K562 (cell line): ENCODE data around the gene VPS41. TPM values are rescaled to one million over a fixed set of nuclear protein-coding genes. Genes with fewer than 3 reads are reported as not detected.
A peak's percentile ranks its signal among the peaks of the same experiment; 100 is the strongest.

Source experiments
- ARID2 ChIP-seq: fragments of 450-650 bp; IDR thresholded peaks from 2 replicates; pipeline ENCODE4 v1.6.1; 2017; ENCODE audit warnings: antibody characterized with exemption, mild to moderate bottlenecking
- ATF3 ChIP-seq, 2 experiments: fragments of 450-650 bp in 1 of 2; sonication (generic) in 1 of 2; formaldehyde crosslinking in 1 of 2; IDR thresholded peaks in 1 of 2; conservative IDR thresholded peaks in 1 of 2; 2 replicates each; pipeline versions ENCODE4 v1.6.1 to v1.8.1; 2016 to 2023; ENCODE audit warnings: mild to moderate bottlenecking in 2 of 2, moderate library complexity in 2 of 2, inconsistent platforms in 1 of 2, missing genetic modification reagents in 1 of 2
- CEBPB ChIP-seq: fragments of 450-650 bp; IDR thresholded peaks from 2 replicates; pipeline ENCODE4 v1.6.1; 2016; ENCODE audit warnings: missing genetic modification characterization, missing compliant biosample characterization
- CEBPG ChIP-seq, 3 experiments: fragments of 200-800 bp in 1 of 3; sonication (Bioruptor generic) in 1 of 3; sonication (generic) in 1 of 3; formaldehyde crosslinking in 1 of 3; IDR thresholded peaks in 2 of 3; conservative IDR thresholded peaks in 1 of 3; 2 replicates each; pipeline versions ENCODE4 v1.6.1 to v1.8.0; 2016 to 2022; ENCODE audit warnings: missing compliant biosample characterization in 2 of 3, missing genetic modification characterization in 2 of 3, mild to moderate bottlenecking in 1 of 3, missing genetic modification reagents in 1 of 3
- CSDE1 ChIP-seq, 2 experiments: fragments of 450-650 bp; IDR thresholded peaks; 2 replicates each; pipeline ENCODE4 v1.6.1; 2016; ENCODE audit warnings: mild to moderate bottlenecking in 1 of 2
- CTBP1 ChIP-seq: fragments of 450-650 bp; IDR thresholded peaks from 2 replicates; pipeline ENCODE4 v1.6.1; 2016; ENCODE audit warnings: borderline replicate concordance
- DLX4 ChIP-seq: fragments of 250-450 bp; sonication (Bioruptor Pico); IDR thresholded peaks from 2 replicates; pipeline ENCODE4 v1.6.1; 2021; ENCODE audit warnings: mild to moderate bottlenecking
- EZH2 ChIP-seq: IDR thresholded peaks from 2 replicates; pipeline ENCODE4 v1.6.1; 2012; ENCODE audit warnings: low read depth, mild to moderate bottlenecking, inconsistent platforms, low read length, borderline replicate concordance
- FIP1L1 ChIP-seq: fragments of 200-400 bp; formaldehyde crosslinking; IDR thresholded peaks from 2 replicates; pipeline ENCODE4 v1.6.1; 2018; ENCODE audit warnings: mild to moderate bottlenecking, low read depth, low read length; ENCODE audit not compliant: poor library complexity, severe bottlenecking
- HMGXB4 ChIP-seq: sonication (generic); formaldehyde crosslinking; IDR thresholded peaks from 2 replicates; pipeline ENCODE4 v1.8.1; 2023; ENCODE audit warnings: mild to moderate bottlenecking, missing genetic modification reagents
- MAFK ChIP-seq: IDR thresholded peaks from 2 replicates; pipeline ENCODE4 v1.6.1; 2011; ENCODE audit warnings: low read length, improper control_type of control experiment
- MEF2A ChIP-seq: IDR thresholded peaks from 2 replicates; pipeline ENCODE4 v1.6.1; 2011; ENCODE audit warnings: low read depth, mild to moderate bottlenecking, low read length, moderate library complexity; ENCODE audit not compliant: control insufficient read depth
- NONO ChIP-seq, 2 experiments: fragments of 200-400 bp in 1 of 2; fragments of 450-650 bp in 1 of 2; formaldehyde crosslinking in 1 of 2; IDR thresholded peaks; 2 replicates each; pipeline ENCODE4 v1.6.1; 2017; ENCODE audit warnings: low read depth in 2 of 2, mild to moderate bottlenecking in 2 of 2, moderate library complexity in 2 of 2, low read length in 1 of 2
- PHB ChIP-seq: fragments of 250-450 bp; sonication (Bioruptor Pico); IDR thresholded peaks from 2 replicates; pipeline ENCODE4 v1.5.0; 2021
- PRPF4 ChIP-seq: fragments of 200-400 bp; formaldehyde crosslinking; IDR thresholded peaks from one replicate; pipeline ENCODE4 v1.6.1; 2017; ENCODE audit warnings: low read length, low read depth, mild to moderate bottlenecking; ENCODE audit not compliant: insufficient read depth, poor library complexity, severe bottlenecking
- RBM15 ChIP-seq: fragments of 200-400 bp; formaldehyde crosslinking; IDR thresholded peaks from 2 replicates; pipeline ENCODE4 v1.6.1; 2018; ENCODE audit warnings: mild to moderate bottlenecking, low read length, moderate library complexity; ENCODE audit not compliant: insufficient read depth
- TAF15 ChIP-seq: fragments of 200-400 bp; formaldehyde crosslinking; IDR thresholded peaks from 2 replicates; pipeline ENCODE4 v1.6.1; 2017; ENCODE audit warnings: mild to moderate bottlenecking, low read depth, low read length, moderate library complexity
- TBL1XR1 ChIP-seq, 2 experiments: IDR thresholded peaks; 2 replicates each; pipeline ENCODE4 v1.6.1; 2012; ENCODE audit warnings: improper control_type of control experiment in 2 of 2, low read length in 2 of 2, mild to moderate bottlenecking in 1 of 2
- TCFL5 ChIP-seq: fragments of 250-450 bp; sonication (Bioruptor Pico); conservative IDR thresholded peaks from 2 replicates; pipeline ENCODE4 v1.6.1; 2021; ENCODE audit warnings: mild to moderate bottlenecking, moderate library complexity, matching md5 sums
- TEAD1 ChIP-seq, 2 experiments: fragments of 450-650 bp in 1 of 2; sonication (generic) in 1 of 2; formaldehyde crosslinking; IDR thresholded peaks; 2 replicates each; pipeline versions ENCODE4 v1.4.0 to v1.8.0; 2020 to 2022; ENCODE audit warnings: mild to moderate bottlenecking in 2 of 2, missing genetic modification reagents in 1 of 2
- ZKSCAN8 ChIP-seq: fragments of 200-800 bp; sonication (Bioruptor generic); IDR thresholded peaks from 2 replicates; pipeline ENCODE4 v1.6.1; 2016; ENCODE audit warnings: missing genetic modification characterization, missing compliant biosample characterization
- ZNF232 ChIP-seq: sonication (generic); formaldehyde crosslinking; IDR thresholded peaks from 2 replicates; pipeline ENCODE4 v1.8.0; 2022; ENCODE audit warnings: mild to moderate bottlenecking, missing genetic modification reagents
- ZSCAN32 ChIP-seq: fragments of 450-650 bp; formaldehyde crosslinking; IDR thresholded peaks from 2 replicates; pipeline ENCODE4 v1.4.0; 2020; ENCODE audit warnings: mild to moderate bottlenecking, moderate library complexity
- polyA plus RNA-seq, 8 experiments: library from polyadenylated mRNA; depleted of rRNA in 4 of 8; stranded (reverse) in 5 of 8; unstranded in 3 of 8; fragments of >200 nt; fragmentation: Nextera tagmentation in 2 of 8; fragmentation: Illumina TruSeq in 1 of 8; extraction: Ambion mirVana in 2 of 8; extraction: Trizol in 1 of 8; gene quantifications; 2 replicates each; pipeline versions ENCODE4 v1.2.1 to v1.2.3, GENCODE V29; 2011 to 2014; ENCODE audit warnings: inconsistent platforms in 1 of 8, missing spikeins in 1 of 8
- total RNA-seq, 7 experiments: library from RNA; depleted of rRNA in 6 of 7; stranded (reverse); fragments of >200 nt in 6 of 7; fragmentation: Illumina TruSeq in 2 of 7; extraction: Trizol in 2 of 7; gene quantifications; 2 replicates each; pipeline versions ENCODE4 v1.2.1 to v1.2.3, GENCODE V29; 2011 to 2021; ENCODE audit warnings: low replicate concordance in 1 of 7
- TF ChIP-seq, protein P1 (sequence below), 2 experiments: fragments of 450-650 bp; conservative IDR thresholded peaks; 2 replicates each; pipeline ENCODE4 v1.6.1; 2017; ENCODE audit warnings: mild to moderate bottlenecking in 2 of 2, moderate library complexity in 2 of 2

Gene VPS41
- total and polyA plus RNA-seq, 9 of the 15 experiments (the other 6 are each of a cell fraction or from before 2014, with no cell fraction given): 17.7 to 46.8 (median 32.1) TPM

DNA sequence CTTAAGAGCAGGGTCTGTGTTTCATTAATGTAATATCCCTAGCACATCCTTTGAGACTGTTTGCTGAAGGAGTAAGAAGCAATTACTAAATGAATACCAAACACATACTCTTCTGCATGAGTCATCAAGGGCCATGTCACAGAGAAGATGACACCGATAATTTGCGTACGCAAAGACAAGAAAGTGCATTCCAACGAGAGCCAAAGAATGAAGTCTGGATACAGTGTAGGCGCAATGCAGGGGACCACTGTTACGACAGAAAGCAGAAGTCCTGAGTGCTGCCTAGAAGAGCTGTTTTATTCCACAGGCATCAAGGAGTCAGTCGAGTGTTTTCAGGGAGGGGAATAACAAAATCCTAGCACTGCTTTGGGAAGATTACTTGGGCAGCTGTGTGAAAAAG is 62.7 kb downstream of the VPS41 start (continued):
- peak; percentile 96 for TF ChIP-seq ATF3 (IDR thresholded peaks at IDR 0.05)
- no peak for TF ChIP-seq ATF3 (CRISPR knock-in tag; conservative IDR thresholded peaks at IDR 0.05)
- no peak for TF ChIP-seq FIP1L1
- TF ChIP-seq DLX4 (CRISPR knock-in tag): no peak
- no peak for TF ChIP-seq TAF15
- TF ChIP-seq CTBP1: peak; percentile 96
- TF ChIP-seq CEBPB (tag): no peak
- no peak for TF ChIP-seq RBM15
- TF ChIP-seq ZNF232 (CRISPR knock-in tag): no peak
- TF ChIP-seq HMGXB4 (CRISPR knock-in tag): no peak
- no peak for TF ChIP-seq TBL1XR1 (IDR thresholded peaks at IDR 0.05; ENCODE audit: low read length in 2 of 2)
- no peak for TF ChIP-seq MEF2A
- no peak for TF ChIP-seq EZH2
- no peak for TF ChIP-seq ZSCAN32 (CRISPR knock-in tag)
- TF ChIP-seq, protein P1, sequence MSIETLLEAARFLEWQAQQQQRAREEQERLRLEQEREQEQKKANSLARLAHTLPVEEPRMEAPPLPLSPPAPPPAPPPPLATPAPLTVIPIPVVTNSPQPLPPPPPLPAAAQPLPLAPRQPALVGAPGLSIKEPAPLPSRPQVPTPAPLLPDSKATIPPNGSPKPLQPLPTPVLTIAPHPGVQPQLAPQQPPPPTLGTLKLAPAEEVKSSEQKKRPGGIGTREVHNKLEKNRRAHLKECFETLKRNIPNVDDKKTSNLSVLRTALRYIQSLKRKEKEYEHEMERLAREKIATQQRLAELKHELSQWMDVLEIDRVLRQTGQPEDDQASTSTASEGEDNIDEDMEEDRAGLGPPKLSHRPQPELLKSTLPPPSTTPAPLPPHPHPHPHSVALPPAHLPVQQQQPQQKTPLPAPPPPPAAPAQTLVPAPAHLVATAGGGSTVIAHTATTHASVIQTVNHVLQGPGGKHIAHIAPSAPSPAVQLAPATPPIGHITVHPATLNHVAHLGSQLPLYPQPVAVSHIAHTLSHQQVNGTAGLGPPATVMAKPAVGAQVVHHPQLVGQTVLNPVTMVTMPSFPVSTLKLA (conservative IDR thresholded peaks at IDR 0.05): no peak
- no peak for TF ChIP-seq NONO (IDR thresholded peaks at IDR 0.05; ENCODE audit: low read depth in 2 of 2, low read length in 1 of 2)
- no peak for TF ChIP-seq CSDE1 (IDR thresholded peaks at IDR 0.05)
- TF ChIP-seq PRPF4: no peak
- no peak for TF ChIP-seq PHB (CRISPR knock-in tag)
- peak in 1 of 2 experiments; percentile 54; a peak in 2 of 4 replicates for TF ChIP-seq TEAD1 (CRISPR knock-in tag; IDR thresholded peaks at IDR 0.05)
- TF ChIP-seq TCFL5 (CRISPR knock-in tag): no peak
- TF ChIP-seq ARID2: no peak
- TF ChIP-seq ZKSCAN8 (CRISPR knock-in tag): no peak
- peak; percentile 27; the same call in 1 of the 2 replicates for TF ChIP-seq MAFK
- no peak for TF ChIP-seq CEBPG (CRISPR knock-in tag; IDR thresholded peaks at IDR 0.05)
- TF ChIP-seq CEBPG (tag; conservative IDR thresholded peaks at IDR 0.05 in 1 of 2, IDR thresholded peaks at IDR 0.05 in 1 of 2): no peak
